Nephron (organoid): ENCODE data around the gene PLEKHA7.

Experiments used
- H3K27ac Mint-ChIP-seq, 3 experiments: 2 replicates each; pipeline ENCODE4 v1.8.0; 2020; ENCODE audit warnings: mixed read lengths in 3 of 3, mild to moderate bottlenecking in 2 of 3, moderate library complexity in 1 of 3
- H3K27me3 Mint-ChIP-seq: 2 replicates; pipeline ENCODE4 v1.8.0; 2021; ENCODE audit warnings: low read depth, mild to moderate bottlenecking, moderate library complexity, mixed read lengths
- H3K36me3 Mint-ChIP-seq: 2 replicates; pipeline ENCODE4 v1.8.0; 2020; ENCODE audit warnings: low read depth, mixed read lengths
- H3K4me1 Mint-ChIP-seq: 2 replicates; pipeline ENCODE4 v1.8.0; 2020; ENCODE audit warnings: mixed read lengths
- H3K4me3 Mint-ChIP-seq, 3 experiments: 2 replicates each; pipeline ENCODE4 v1.8.0; 2020; ENCODE audit warnings: mild to moderate bottlenecking in 3 of 3, mixed read lengths in 3 of 3, moderate library complexity in 2 of 3
- H3K9me3 Mint-ChIP-seq: 2 replicates; pipeline ENCODE4 v1.8.0; 2020; ENCODE audit warnings: mixed read lengths
- TF ChIP-seq, protein P1 (sequence below), 3 experiments: fragments of 200-600 bp; sonication (generic); IDR thresholded peaks; one replicate each; pipeline ENCODE4 v1.5.0; 2021; ENCODE audit warnings: antibody characterized with exemption in 3 of 3; ENCODE audit not compliant: unreplicated experiment in 3 of 3

Gene PLEKHA7

DNA sequence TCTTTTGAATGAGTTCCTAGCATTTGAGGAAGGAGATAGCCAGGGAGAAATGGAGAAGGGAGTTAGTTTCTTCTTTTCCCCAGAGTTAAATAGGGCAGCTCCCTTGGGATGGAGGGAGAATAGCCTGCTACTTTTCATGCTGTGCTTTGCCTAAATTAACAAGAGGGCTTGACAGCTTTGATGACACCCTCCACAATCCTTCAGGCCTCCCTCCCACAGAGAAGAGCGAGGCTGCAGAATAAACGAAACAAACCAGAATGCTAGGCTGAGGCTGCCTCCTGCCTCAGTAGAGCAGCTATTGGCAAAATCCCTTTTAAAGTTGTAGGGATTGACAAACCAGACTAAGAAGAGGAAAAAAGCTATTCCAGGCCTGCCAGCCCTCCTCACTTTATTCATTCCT lies 181.2 kb downstream of the PLEKHA7 start:
- Mint-ChIP-seq H3K36me3 (peaks cover 7% of the 10 kb centered on the region), H3K27me3 (no peaks in the 10 kb centered on the region), H3K27ac (no peak overlapping the region), H3K9me3 (no peaks in the 10 kb centered on the region), H3K4me1 (no peaks in the 10 kb centered on the region), H3K4me3 (no peak overlapping the region)
- TF ChIP-seq, protein P1, sequence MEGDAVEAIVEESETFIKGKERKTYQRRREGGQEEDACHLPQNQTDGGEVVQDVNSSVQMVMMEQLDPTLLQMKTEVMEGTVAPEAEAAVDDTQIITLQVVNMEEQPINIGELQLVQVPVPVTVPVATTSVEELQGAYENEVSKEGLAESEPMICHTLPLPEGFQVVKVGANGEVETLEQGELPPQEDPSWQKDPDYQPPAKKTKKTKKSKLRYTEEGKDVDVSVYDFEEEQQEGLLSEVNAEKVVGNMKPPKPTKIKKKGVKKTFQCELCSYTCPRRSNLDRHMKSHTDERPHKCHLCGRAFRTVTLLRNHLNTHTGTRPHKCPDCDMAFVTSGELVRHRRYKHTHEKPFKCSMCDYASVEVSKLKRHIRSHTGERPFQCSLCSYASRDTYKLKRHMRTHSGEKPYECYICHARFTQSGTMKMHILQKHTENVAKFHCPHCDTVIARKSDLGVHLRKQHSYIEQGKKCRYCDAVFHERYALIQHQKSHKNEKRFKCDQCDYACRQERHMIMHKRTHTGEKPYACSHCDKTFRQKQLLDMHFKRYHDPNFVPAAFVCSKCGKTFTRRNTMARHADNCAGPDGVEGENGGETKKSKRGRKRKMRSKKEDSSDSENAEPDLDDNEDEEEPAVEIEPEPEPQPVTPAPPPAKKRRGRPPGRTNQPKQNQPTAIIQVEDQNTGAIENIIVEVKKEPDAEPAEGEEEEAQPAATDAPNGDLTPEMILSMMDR (IDR thresholded peaks at IDR 0.05; ENCODE audit: unreplicated experiment in 3 of 3) = no peak

DNA sequence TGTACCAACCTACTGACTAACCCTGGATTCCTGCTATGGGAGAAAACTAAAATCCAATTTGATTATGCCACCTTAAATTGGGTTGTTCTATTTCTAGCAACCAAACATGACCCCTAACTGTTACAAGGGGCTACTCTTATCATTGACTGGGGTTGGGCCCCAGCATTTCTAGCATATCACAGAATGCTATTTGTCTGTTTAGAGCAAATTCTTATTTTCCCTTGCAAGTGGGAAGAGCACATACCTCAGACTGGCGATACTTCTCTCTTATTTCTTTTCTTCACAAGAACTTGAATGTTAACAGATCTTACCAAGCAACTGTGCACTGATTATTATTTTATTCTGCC lies 182.0 kb downstream of the PLEKHA7 start:
- no peak overlapping the region for H3K4me3 Mint-ChIP-seq

DNA sequence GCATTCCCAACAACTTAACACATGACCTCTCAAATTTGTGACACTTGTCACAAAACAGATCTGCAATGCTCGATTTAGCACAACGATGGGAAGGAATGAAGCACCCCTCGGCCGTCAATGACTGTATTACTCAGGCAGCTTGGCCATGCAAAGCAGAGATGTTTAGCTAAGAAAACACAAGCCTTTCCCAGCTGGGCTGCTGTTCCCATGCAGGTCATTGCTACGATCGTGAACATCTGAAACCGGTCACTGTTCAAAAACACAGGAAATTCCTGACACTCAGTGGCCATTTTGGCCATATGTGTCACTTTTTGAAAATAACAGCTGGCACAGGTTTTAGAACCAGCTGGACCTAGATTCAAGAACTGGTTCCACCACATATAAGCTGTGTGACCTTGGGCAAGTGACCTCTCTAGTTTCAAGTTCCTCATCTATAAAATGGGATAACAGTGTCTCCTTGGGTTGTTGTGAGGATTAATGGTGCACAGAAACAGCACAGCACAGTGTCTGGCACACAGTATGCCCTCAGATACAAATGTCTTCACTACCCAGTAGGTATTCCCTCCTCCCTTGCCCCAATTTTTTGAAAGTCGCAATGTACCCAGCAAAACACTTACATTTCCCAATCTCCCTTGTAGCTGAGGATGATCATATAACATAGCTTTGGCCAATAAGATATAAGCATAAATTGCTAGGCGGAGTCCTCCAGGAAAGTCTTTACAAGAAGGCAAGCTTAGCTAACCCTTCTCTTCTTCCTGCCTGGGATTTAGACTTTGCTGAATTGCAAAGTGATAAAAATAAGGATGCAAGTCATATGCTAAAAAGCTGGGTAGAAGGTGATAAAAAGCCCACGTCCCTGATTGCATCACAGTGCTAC lies 182.7 kb downstream of the PLEKHA7 start:
- Mint-ChIP-seq H3K27ac (no peak overlapping the region), H3K27me3 (no peaks in the 10 kb centered on the region), H3K36me3 (peaks cover 4% of the 10 kb centered on the region), H3K4me3 (no peak overlapping the region), H3K4me1 (no peaks in the 10 kb centered on the region), H3K9me3 (no peaks in the 10 kb centered on the region)
- TF ChIP-seq, protein P1 (IDR thresholded peaks at IDR 0.05; ENCODE audit: unreplicated experiment in 3 of 3) = no peak

More for the DNA sequence above, 182.0 kb downstream of the PLEKHA7 start:
- Mint-ChIP-seq H3K27me3 (no peaks in the 10 kb centered on the region), H3K9me3 (no peaks in the 10 kb centered on the region), H3K36me3 (peaks cover 3% of the 10 kb centered on the region), H3K4me1 (no peaks in the 10 kb centered on the region), H3K27ac (no peak overlapping the region)
- TF ChIP-seq, protein P1 (IDR thresholded peaks at IDR 0.05; ENCODE audit: unreplicated experiment in 3 of 3) = no peak

GRCh38 chr11:16827139-16827538 lies 187.1 kb downstream of the PLEKHA7 start:
- Mint-ChIP-seq H3K4me3 (no peak overlapping the region), H3K27ac (no peak overlapping the region), H3K27me3 (no peaks in the 10 kb centered on the region), H3K4me1 (no peaks in the 10 kb centered on the region), H3K9me3 (no peaks in the 10 kb centered on the region), H3K36me3 (peaks cover 10% of the 10 kb centered on the region)
- TF ChIP-seq, protein P1 (IDR thresholded peaks at IDR 0.05; ENCODE audit: unreplicated experiment in 3 of 3) = no peak

DNA sequence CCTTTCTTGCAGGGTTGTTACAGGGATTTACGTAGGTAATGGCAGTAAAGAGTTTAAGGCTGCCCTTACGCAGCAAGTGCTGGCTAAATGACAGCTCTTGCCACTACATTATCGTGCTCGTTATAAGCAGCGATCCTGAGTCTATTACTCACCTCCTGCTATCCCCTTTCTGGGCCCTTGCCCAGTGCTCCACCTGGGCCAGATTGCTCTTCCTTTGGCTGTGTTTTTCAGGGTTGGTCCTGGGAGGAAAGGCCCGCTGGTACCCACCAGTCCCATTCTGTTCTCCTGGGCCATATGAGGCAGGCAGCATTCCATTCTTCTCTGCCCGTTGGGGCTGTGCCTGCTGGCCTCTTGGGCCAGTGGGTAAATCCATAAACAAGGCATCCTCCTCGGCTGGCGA lies 188.2 kb downstream of the PLEKHA7 start:
- Mint-ChIP-seq H3K27ac (no peak overlapping the region), H3K27me3 (no peaks in the 10 kb centered on the region), H3K4me1 (peaks cover 10% of the 10 kb centered on the region), H3K36me3 (peaks cover 10% of the 10 kb centered on the region), H3K9me3 (no peaks in the 10 kb centered on the region), H3K4me3 (no peak overlapping the region)
- TF ChIP-seq, protein P1 (IDR thresholded peaks at IDR 0.05; ENCODE audit: unreplicated experiment in 3 of 3) = no peak

DNA sequence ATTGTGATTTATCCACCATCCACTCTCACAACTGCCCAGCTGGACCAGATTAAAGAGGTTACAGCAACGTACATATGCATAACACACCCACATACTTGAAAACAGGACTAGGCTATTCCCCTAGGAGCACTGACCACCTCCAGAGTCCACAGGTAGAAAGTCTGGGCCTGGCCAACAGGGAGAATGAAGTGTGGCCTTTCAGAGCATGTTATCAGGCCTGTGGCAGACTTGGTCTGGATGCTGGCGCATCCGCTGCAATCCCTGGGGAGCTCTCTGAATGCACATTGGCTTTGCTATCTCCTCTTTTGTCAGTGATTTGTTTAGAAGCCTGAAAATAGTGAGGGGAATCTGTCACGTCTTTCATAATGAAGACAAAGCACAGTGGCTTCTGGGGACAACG lies 189.1 kb downstream of the PLEKHA7 start:
- TF ChIP-seq, protein P1 (IDR thresholded peaks at IDR 0.05; ENCODE audit: unreplicated experiment in 3 of 3) = no peak
- no peak overlapping the region for H3K27ac Mint-ChIP-seq
- H3K9me3 Mint-ChIP-seq = no peaks in the 10 kb centered on the region
- H3K4me3 Mint-ChIP-seq = no peak overlapping the region
- H3K4me1 Mint-ChIP-seq = peaks cover 17% of the 10 kb centered on the region
- peaks cover 10% of the 10 kb centered on the region for H3K36me3 Mint-ChIP-seq
- H3K27me3 Mint-ChIP-seq = no peaks in the 10 kb centered on the region
